Progenitor cell of endocrine pancreas (in vitro differentiated cells): ENCODE data around the gene MYO1E. TPM values are rescaled to one million over a fixed set of nuclear protein-coding genes. Genes with fewer than 3 reads are reported as not detected.

ENCODE experiments used
- DNase-seq: peaks from one replicate; pipeline ENCODE4 v3.0.0; 2021; ENCODE audit warnings: low spot score; ENCODE audit not compliant: unreplicated experiment
- H3K27ac Mint-ChIP-seq: 2 replicates; pipeline ENCODE4 v1.8.0; 2021; ENCODE audit warnings: mild to moderate bottlenecking, moderate library complexity, mixed read lengths
- H3K27me3 Mint-ChIP-seq: 2 replicates; pipeline ENCODE4 v1.8.0; 2021; ENCODE audit warnings: mixed read lengths
- H3K36me3 Mint-ChIP-seq: 2 replicates; pipeline ENCODE4 v1.8.0; 2022; ENCODE audit warnings: mixed read lengths; ENCODE audit not compliant: insufficient read depth
- H3K4me1 Mint-ChIP-seq: 2 replicates; pipeline ENCODE4 v1.8.0; 2021; ENCODE audit warnings: low read depth, mixed read lengths
- H3K4me3 Mint-ChIP-seq: 2 replicates; pipeline ENCODE4 v1.8.0; 2021; ENCODE audit warnings: low read depth, mild to moderate bottlenecking, moderate library complexity, mixed read lengths
- H3K9me3 Mint-ChIP-seq: 2 replicates; pipeline ENCODE4 v1.8.0; 2021; ENCODE audit warnings: low read depth, mixed read lengths
- CTCF ChIP-seq: fragments of 200-600 bp; sonication (generic); IDR thresholded peaks from one replicate; pipeline ENCODE4 v1.5.0; 2021; ENCODE audit warnings: antibody characterized with exemption, mild to moderate bottlenecking; ENCODE audit not compliant: unreplicated experiment
- total RNA-seq: library from RNA; stranded (reverse); gene quantifications from 2 replicates; pipeline ENCODE4 v1.2.1, GENCODE V29; 2021

MYO1E gene
- total RNA-seq, 1 donor from 2014 or later = 40.4 TPM

DNA sequence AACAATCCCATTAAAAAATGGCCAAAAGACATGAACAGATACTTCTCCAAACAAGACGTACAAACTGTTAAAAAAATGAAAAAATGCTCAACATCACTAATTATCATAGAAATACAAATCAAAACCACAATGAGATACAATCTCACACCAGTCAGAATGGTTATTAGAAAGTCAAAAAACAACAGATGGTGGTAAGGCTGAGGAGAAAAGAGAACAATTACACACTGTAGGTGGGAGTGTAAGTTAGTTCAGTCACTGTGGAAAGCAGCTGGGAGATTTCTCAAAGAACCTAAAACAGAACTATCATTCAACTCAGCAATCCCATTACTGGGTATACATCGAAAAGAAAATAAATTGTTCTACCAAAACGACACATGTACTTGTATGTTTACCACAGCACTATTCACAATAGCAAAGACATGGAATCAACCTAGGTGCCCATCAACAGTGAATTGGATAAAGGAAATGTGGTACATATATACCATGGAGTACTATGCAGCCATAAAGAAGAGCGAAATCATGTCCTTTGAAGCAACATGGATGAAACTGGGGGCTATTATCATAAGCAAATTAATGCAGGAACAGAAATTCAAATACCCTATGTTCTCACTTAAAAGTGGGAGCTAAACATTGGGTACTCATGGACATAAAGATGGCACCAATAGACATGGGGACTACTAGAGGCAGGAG lies 51.5 kb downstream of the MYO1E start:
- H3K4me1 Mint-ChIP-seq = no peaks in the 10 kb centered on the region
- no peak overlapping the region for H3K4me3 Mint-ChIP-seq
- TF ChIP-seq CTCF = no peak
- H3K36me3 Mint-ChIP-seq = no peaks in the 10 kb centered on the region
- H3K27ac Mint-ChIP-seq = no peak overlapping the region
- H3K27me3 Mint-ChIP-seq = no peaks in the 10 kb centered on the region
- DNase-seq = no peak
- peaks cover 26% of the 10 kb centered on the region for H3K9me3 Mint-ChIP-seq

- TF ChIP-seq CTCF = no peak
- Mint-ChIP-seq H3K27me3 (no peaks in the 10 kb centered on the region), H3K27ac (no peak overlapping the region), H3K36me3 (no peaks in the 10 kb centered on the region), H3K9me3 (peaks cover 26% of the 10 kb centered on the region), H3K4me1 (peaks cover 3% of the 10 kb centered on the region), H3K4me3 (no peak overlapping the region)
- DNase-seq = no peak
Measured at GRCh38 chr15:59317211-59317610, 55.5 kb downstream of the MYO1E start.

DNA sequence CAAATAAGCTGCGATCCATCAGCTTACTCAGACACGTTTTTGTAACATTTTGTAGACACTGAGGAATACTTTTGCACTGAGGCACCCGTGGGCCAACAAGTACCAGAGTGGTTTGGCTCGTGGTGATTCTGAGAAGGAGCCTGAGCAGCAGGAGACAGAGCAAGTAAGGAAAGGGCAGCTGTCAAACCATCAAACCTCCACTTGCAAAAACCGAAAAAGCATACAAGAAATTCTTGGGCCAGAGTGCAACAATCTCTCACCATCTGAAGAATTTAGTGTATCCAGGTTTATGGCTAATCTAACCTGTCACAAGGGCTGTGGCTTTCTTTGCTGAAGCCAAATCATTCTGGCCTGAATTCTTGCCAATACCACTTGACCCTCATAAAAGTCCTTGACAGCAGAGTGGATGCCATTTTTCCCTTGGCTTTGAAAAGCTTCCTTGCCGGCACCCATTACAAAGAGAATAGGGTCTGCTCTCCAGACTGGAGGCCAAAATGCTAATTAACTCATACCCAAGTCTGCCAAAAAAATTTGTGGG lies 56.7 kb downstream of the MYO1E start:
- TF ChIP-seq CTCF = no peak
- DNase-seq = no peak
- H3K9me3 Mint-ChIP-seq = peaks cover 22% of the 10 kb centered on the region
- H3K36me3 Mint-ChIP-seq = no peaks in the 10 kb centered on the region
- H3K4me3 Mint-ChIP-seq = no peak overlapping the region
- H3K27me3 Mint-ChIP-seq = no peaks in the 10 kb centered on the region
- H3K4me1 Mint-ChIP-seq = peaks cover 3% of the 10 kb centered on the region
- no peak overlapping the region for H3K27ac Mint-ChIP-seq

- H3K4me3 Mint-ChIP-seq = no peak overlapping the region
- no peaks in the 10 kb centered on the region for H3K36me3 Mint-ChIP-seq
- H3K27ac Mint-ChIP-seq = no peak overlapping the region
- H3K4me1 Mint-ChIP-seq = peaks cover 3% of the 10 kb centered on the region
- no peak for TF ChIP-seq CTCF
- no peaks in the 10 kb centered on the region for H3K27me3 Mint-ChIP-seq
- DNase-seq = no peak
- peaks cover 10% of the 10 kb centered on the region for H3K9me3 Mint-ChIP-seq
Measured at GRCh38 chr15:59313641-59314332, 58.9 kb downstream of the MYO1E start.

DNA sequence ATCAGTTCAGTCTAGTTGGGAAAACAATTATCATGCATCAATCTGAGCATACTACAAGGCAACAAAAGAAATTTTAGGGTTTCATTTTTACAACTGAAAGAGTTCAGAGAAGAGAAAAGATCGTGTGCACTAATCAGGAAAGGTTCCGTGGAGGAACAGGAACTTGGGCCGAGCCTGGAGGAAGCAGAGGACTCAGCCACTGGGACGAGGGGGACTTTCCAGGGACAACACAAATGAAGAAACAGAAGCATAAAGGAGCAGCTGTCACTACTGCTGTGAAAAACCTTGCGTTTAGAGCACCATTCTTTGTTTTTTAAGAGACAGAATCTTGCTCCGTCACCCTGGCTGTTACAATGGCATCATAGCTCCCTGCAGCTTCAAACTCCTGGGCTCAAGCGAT lies 60.5 kb downstream of the MYO1E start:
- DNase-seq = no peak
- no peak for TF ChIP-seq CTCF
- H3K9me3 Mint-ChIP-seq = peaks cover 3% of the 10 kb centered on the region
- no peaks in the 10 kb centered on the region for H3K36me3 Mint-ChIP-seq
- H3K27ac Mint-ChIP-seq = no peak overlapping the region
- H3K4me1 Mint-ChIP-seq = peaks cover 3% of the 10 kb centered on the region
- H3K4me3 Mint-ChIP-seq = no peak overlapping the region
- H3K27me3 Mint-ChIP-seq = no peaks in the 10 kb centered on the region
